ENCODE data around the gene RAD51B.

- TF ChIP-seq YY1 (IDR thresholded peaks at IDR 0.05; ENCODE audit: insufficient read depth, insufficient read length) (no peak), ZNF274 (IDR thresholded peaks at IDR 0.05; ENCODE audit: low read depth, low read length) (no peak), SUZ12 (IDR thresholded peaks at IDR 0.05; ENCODE audit: extremely low read depth, insufficient read depth, insufficient read length) (no peak)
These were observed 800.4 kb downstream of the RAD51B start for GRCh38 chr14:68619790-68620574.
